ENCODE data around the gene SYT14. TPM values are rescaled to one million over a fixed set of nuclear protein-coding genes. Genes with fewer than 3 reads are reported as not detected.
A peak's percentile ranks its signal among the peaks of the same experiment; 100 is the strongest.
"Not testable (repeated sequence)": the region's sequence is repeated elsewhere in the genome, so short reads cannot be mapped to it uniquely, and the experiment has no call there.

The SYT14 gene
- total RNA-seq, 2 donors from 2014 or later, result 0.14 TPM; not detected in 1

DNA sequence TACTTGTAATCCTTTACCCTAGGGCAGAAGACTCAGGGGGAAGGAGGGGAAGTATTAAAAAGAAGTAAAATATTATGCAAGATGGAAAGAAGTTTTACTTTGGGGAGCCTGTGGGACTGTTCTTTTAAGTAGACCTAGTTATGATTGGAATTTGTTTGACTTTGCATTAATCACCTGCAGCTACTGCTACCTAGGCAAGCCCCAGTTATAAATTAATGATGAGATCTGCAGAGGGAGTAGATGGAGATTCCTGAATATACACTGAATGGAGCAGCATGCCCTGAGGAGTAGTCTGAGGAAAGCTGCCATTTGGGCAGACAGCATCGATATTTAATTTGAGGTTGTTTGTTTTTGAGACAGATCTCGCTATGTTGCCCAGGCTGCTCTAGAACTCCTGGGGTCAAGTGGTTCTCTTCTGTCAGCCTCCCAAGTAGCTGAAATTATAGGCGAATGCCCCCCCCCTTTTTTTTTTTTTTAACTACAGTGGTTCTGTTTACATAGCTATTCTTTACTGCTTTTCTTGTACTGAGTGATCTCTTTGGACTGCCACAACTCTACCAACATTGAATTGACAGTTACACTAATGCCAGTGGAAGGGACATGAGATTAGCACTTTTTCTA, 213.1 kb downstream of the SYT14 start:
- no peak for ATAC-seq
- intact Hi-C loops (cut with DNase I, micrococcal nuclease), result no loop called here
- no peak for DNase-seq

DNA sequence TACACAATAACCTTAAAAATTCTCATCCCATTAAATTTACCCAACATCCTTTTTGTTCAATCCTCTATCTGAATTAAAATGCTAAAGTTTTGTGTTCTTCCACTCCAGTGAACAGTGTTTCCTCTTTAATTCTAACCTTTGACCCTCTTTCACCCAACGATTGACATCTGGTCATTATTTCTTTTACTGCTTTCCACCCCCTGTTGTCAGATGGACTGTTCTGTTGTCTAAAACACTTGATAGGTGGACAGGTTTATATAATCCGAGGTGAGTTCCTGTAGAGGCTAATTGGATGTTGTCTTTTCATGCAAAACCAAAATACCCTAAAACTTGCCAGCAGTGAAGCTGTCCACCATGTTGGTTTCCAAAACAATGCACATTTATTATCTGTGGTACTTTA, 221.2 kb downstream of the SYT14 start:
- no peak for DNase-seq
- no peak for ATAC-seq
- intact Hi-C loops (cut with DNase I, micrococcal nuclease), result no loop called here

DNA sequence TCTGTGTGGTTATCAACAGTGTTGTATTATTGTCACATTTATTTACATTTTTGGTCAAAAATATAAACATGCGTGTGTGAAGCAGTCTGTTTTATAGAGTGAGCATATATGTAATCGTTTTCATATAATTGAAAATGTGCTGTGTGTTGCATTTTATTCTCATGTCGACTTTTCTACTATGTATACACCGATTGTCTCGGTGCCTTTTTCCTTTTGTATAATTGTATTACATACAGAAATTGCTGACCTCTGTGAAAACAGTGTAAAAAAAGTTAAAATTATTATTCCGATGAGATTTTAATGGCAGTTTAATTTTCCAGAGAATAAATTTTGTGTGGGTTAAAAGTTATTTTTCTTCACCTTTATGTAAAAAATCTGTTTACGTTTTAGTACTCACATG, 232.2 kb downstream of the SYT14 start:
- no peak for ATAC-seq
- DNase-seq, result no peak
- intact Hi-C loops (cut with DNase I, micrococcal nuclease), result no loop called here

DNA sequence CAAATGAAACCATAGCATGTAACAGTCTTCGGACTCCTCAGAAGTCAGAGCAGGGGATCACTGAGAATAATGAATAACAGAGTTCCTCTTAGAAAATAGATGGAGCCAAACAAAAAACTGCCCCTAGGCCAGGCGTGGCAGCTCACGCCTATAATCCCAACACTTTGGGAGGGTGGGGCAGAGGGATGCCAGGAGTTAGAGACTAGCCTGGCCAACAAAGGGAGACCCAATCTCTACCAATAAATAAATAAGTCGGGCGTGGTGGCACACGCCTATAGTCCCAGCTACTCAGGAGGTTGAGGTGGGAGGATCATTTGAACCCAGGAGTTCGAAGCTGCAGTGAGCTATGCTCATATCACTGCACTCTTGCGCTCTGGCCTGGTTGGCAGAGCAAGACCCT, 236.1 kb downstream of the SYT14 start:
- intact Hi-C loops (cut with DNase I, micrococcal nuclease), result no loop called here
- DNase-seq (no peak), ATAC-seq (no peak)

GRCh38 chr1:210185063-210185462, 247.0 kb downstream of the SYT14 start:
- DNase-seq (no peak), ATAC-seq (no peak)
- intact Hi-C loops (cut with DNase I, micrococcal nuclease), result no loop called here

DNA sequence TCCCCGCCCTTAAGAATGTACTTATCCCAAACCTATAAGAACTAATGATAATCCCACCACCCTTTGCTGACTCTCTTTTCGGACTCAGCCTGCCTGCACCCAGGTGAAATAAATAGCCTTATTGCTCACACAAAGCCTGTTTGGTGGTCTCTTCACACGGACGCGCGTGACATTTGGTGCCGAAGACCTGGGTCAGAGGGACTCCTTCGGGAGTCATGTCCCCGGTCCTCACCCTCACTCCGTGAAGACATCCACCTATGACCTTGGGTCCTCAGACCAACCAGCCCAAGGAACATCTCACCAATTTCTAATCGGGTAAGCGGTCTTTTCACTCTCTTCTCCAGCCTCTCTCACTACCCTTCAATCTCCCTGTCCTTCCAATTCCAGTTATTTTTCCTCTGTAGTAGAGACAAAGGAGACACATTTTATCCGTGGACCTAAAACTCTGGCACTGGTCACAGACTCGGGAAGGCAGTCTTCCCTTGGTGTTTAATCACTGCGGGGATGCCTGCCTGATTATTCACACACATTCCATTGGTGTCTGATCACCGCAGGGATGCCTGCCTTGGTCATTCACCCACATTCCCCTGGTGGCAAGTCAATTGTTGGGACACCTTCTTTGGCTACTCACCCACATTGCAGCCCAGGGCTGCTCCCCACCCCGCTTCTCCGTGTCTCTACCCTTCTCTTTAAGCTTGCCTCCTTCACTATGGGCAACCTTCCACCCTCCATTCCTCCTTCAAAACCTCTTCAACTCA, 250.0 kb downstream of the SYT14 start:
- DNase-seq; ATAC-seq; intact Hi-C loops (cut with DNase I, micrococcal nuclease): not testable (repeated sequence)

GRCh38 chr1:210189426-210189825, 251.4 kb downstream of the SYT14 start:
- DNase-seq (no peak), ATAC-seq (no peak)
- intact Hi-C loops (cut with DNase I, micrococcal nuclease), result no loop called here

- no peak for DNase-seq
- intact Hi-C loops (cut with DNase I, micrococcal nuclease), result no loop called here
- no peak for ATAC-seq
These were observed 257.7 kb downstream of the SYT14 start for GRCh38 chr1:210195635-210196160.

- ATAC-seq; DNase-seq; intact Hi-C loops (cut with DNase I, micrococcal nuclease): not testable (repeated sequence)
These were observed 258.2 kb downstream of the SYT14 start for GRCh38 chr1:210196266-210196665.

DNA sequence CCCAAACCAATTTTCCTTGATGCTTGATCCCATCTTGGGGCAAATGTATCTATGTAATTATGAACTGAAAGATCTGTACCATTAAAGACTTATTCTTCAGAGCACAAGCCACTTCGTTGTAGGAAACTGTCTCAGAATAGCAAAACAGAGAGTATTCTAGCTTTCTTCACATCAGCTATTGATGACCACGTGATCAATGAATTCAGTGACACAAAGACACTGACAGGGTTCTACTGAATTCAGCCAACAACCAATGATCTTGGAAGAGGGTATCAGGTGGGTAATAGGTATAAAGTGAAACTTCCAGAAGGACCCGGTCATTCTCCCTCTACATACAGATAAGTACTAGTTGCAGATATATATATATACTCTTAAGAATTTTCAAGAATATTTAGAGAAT, 260.8 kb downstream of the SYT14 start:
- intact Hi-C loops (cut with DNase I, micrococcal nuclease), result no loop called here
- no peak for DNase-seq

GRCh38 chr1:210200124-210200736, 262.2 kb downstream of the SYT14 start:
- ATAC-seq, result peak; percentile 34
- intact Hi-C loops (cut with DNase I, micrococcal nuclease), result loop anchor here in 1 of 2 donors (5.0 kb wide), 1 partner anchor 112 kb away; no protein-coding TSS in a partner anchor
- no peak for DNase-seq

More for the DNA sequence above, 260.8 kb downstream of the SYT14 start:
- no peak for ATAC-seq

DNA sequence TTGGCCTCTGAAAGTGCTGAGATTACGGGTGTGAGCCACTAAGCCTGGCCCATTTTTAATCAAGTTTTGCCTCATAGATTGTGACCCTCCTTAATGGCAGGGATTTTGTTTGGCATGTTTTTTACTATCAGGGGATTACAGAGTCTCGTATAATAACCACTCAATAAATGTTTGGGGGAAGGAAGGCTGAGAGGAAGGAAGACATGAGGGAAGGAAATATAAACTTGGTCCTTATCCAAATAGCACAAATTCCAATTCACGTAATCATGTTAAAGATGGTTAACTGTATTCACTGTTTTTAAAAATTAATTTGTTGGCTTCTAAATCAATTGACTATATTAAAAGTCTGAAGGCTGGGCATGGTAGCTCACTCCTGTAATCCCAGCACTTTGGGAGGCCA, 263.7 kb downstream of the SYT14 start:
- ATAC-seq, result no peak
- DNase-seq, result no peak
- intact Hi-C loops (cut with DNase I, micrococcal nuclease), result loop anchor here in 1 of 2 donors (5.0 kb wide), 1 partner anchor 111 kb away; no protein-coding TSS in a partner anchor

- DNase-seq (no peak), ATAC-seq (peak; percentile 89)
- intact Hi-C loops (cut with DNase I, micrococcal nuclease), result no loop called here
These were observed 269.8 kb downstream of the SYT14 start for GRCh38 chr1:210207597-210208450.

- ATAC-seq, result no peak
- DNase-seq, result no peak
- intact Hi-C loops (cut with DNase I, micrococcal nuclease), result no loop called here
These were observed 275.3 kb downstream of the SYT14 start for GRCh38 chr1:210213335-210213734.

DNA sequence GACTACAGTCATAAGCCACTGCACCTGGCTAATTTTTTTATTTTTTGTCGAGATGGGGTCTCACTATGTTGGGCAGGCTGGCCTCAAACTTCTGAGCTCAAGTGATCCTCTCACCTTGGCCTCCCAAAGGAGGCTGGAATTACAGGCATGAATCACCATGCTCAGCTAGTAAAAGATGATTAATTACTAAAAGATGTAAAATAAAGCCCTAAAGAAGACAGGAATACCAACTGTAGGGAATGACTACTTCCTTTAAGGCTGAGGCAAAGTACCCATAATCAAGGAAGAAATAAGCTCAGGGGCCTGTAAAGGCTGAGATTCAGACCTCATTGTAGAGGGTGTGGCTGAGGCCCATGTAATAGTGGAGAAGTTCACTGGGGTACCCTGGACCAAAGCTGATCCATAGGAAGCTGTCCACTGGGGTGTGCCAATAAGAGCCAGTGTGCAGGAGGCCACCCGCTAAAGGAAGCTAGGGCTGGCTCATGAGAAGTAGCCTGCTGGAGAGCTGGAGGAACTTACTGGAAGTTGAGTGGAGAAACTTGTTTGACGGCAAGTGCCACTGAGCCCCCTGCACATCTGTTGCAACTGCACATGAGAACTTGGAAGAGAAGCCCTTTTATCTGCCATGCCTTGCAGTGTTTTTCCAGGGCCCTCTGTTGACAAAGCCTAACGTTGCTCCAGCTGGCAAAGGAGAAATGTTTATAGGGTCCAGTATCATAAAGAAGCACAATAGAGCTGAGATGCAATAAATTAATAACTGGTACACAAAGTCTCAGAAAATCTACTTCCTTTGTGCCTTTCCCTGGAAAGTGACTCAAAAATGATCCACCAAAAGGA, 276.8 kb downstream of the SYT14 start:
- ATAC-seq (peak; percentile 87), DNase-seq (peak; percentile 21 to 35)
- intact Hi-C loops (cut with DNase I, micrococcal nuclease), result no loop called here

DNA sequence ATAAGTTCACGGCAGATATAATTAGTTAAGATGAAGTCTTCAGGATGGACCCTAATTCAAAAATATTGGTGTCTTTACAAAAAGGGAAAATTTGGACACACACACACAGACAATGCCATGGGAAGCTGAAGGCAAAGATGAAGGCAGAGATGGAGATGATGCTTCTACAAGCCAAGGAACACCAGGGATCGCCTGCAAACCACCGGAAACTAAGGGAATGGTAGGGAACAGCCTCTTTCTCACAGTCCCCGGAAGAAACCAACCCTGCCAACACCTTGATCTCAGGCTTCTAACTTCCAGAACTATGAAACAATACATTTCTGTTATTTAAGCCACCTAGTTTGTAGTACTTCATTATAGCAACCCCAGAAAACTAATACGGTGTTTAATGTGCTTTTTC, 279.5 kb downstream of the SYT14 start:
- DNase-seq, result no peak
- no peak for ATAC-seq
- intact Hi-C loops (cut with DNase I, micrococcal nuclease), result no loop called here

DNA sequence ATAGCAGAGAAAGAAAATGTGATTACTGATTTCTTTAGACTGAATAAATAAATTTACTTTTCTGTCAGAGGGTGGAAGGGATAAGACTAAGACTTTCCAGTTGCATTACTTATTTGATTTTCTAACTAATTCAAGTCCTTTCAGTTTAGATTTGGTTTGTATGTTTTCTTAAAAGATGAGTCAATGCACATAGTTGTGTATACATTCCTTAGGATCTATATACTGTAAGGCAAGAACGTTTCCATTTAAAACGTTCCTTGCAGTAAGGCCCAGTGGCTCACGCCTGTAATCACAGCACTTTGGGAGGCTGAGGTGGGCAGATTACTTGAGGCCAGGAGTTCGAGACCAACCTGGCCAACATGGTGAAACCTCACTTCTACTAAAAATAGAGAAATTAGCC, 280.0 kb downstream of the SYT14 start:
- intact Hi-C loops (cut with DNase I, micrococcal nuclease), result no loop called here
- DNase-seq (no peak), ATAC-seq (no peak)

Measured in left colon (tissue), 2 donors.